Lung (tissue), 12 donors: ENCODE data around the gene AP5M1. TPM values are rescaled to one million over a fixed set of nuclear protein-coding genes. Genes with fewer than 3 reads are reported as not detected.

Experiments used
- ATAC-seq: fragments of 200-7000 bp; cut with Tn5 transposase; one replicate; pipeline ENCODE4 v1.9.1; 2020; ENCODE audit warnings: moderate number of reproducible peaks; ENCODE audit not compliant: insufficient read depth, low FRiP score
- DNase-seq, 3 donors: peaks; one replicate each; pipeline ENCODE4 v3.0.0-alpha.2; 2013 to 2017
- H3K27ac ChIP-seq, 2 donors: one replicate each; pipeline ENCODE4 v1.5.1; 2013; ENCODE audit warnings: mild to moderate bottlenecking in 2 of 2, moderate library complexity in 2 of 2, control low read depth in 1 of 2, inconsistent platforms in 1 of 2, low read depth in 1 of 2, low read length in 1 of 2
- H3K27me3 ChIP-seq, 3 donors: one replicate each; pipeline ENCODE4 v1.5.1; 2013; ENCODE audit warnings: low read length in 2 of 3; ENCODE audit not compliant: control insufficient read depth in 3 of 3, insufficient read depth in 3 of 3
- H3K36me3 ChIP-seq, 4 donors: one replicate each; pipeline ENCODE4 v1.5.1; 2013; ENCODE audit warnings: low read length in 4 of 4, mild to moderate bottlenecking in 1 of 4, moderate library complexity in 1 of 4; ENCODE audit not compliant: control insufficient read depth in 4 of 4, insufficient read depth in 4 of 4
- H3K4me1 ChIP-seq, 5 donors: one replicate each; pipeline ENCODE4 v1.5.1; 2013; ENCODE audit warnings: low read length in 5 of 5, mild to moderate bottlenecking in 2 of 5, moderate library complexity in 1 of 5; ENCODE audit not compliant: control insufficient read depth in 5 of 5, insufficient read depth in 5 of 5
- H3K4me3 ChIP-seq: one replicate; pipeline ENCODE4 v1.5.1; 2013; ENCODE audit warnings: mild to moderate bottlenecking, control low read depth, moderate library complexity
- H3K9ac ChIP-seq, 2 donors: one replicate each; pipeline ENCODE4 v1.5.1; 2013; ENCODE audit warnings: low read length in 2 of 2, control low read depth in 1 of 2; ENCODE audit not compliant: insufficient read depth in 1 of 2
- H3K9me3 ChIP-seq, 4 donors: one replicate each; pipeline ENCODE4 v1.5.1; 2013; ENCODE audit warnings: low read length in 3 of 4, mild to moderate bottlenecking in 1 of 4, moderate library complexity in 1 of 4; ENCODE audit not compliant: control insufficient read depth in 4 of 4, insufficient read depth in 3 of 4
- WGBS, 2 donors: extraction: QIAGEN DNeasy Blood & Tissue Kit; methylation state at CpG; one replicate each; pipeline ENCODE4 v1.1.7; 2013; 5-methylcytosine and 5-hydroxymethylcytosine counted together
- polyA plus RNA-seq, 2 donors: library from polyadenylated mRNA; stranded (reverse); fragments of 200-250 nt; gene quantifications; one replicate each; pipeline ENCODE4 v1.2.1, GENCODE V29; 2013
- total RNA-seq, 2 donors: library from RNA; depleted of rRNA in 1 of 2; stranded (reverse); fragments of >200 nt in 1 of 2; gene quantifications; one replicate each; pipeline ENCODE4 v1.2.1, GENCODE V29; 2014 to 2021
- TF ChIP-seq, protein P1 (sequence below): IDR thresholded peaks from 2 replicates; pipeline ENCODE4 v1.5.1; 2012; ENCODE audit warnings: mild to moderate bottlenecking; ENCODE audit errors: control extremely low read depth, extremely low read depth
- donor health status: control.
- donor health status: control.
- donor health status: Bipolar disorder and iron deficiency.
- donor health status: healthy.
- donor health status: DM: yes; HTN: yes; CAD: no.

AP5M1 gene
- total and polyA plus RNA-seq, 4 donors, result 5.2 to 39.0 (median 23.0) TPM

DNA sequence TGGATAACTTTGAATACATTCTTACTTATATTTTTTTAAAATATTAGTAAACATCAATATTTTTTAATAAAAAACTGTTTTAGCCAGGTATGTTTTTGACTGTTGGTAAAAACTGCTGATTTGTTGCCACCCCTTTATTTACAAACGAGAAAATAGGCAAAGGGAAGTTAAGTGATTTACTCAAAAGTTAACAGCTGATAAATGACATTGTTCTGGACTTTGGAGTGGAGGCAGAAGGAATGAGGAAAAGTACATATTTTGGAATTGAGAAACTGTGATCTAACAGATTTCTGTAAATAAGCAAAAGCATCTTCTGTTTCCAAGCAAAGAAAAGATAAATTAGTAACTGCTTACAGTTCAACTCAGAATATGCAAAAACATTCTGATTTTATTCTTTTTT, 4.5 kb downstream of the AP5M1 start:
- TF ChIP-seq, protein P1, sequence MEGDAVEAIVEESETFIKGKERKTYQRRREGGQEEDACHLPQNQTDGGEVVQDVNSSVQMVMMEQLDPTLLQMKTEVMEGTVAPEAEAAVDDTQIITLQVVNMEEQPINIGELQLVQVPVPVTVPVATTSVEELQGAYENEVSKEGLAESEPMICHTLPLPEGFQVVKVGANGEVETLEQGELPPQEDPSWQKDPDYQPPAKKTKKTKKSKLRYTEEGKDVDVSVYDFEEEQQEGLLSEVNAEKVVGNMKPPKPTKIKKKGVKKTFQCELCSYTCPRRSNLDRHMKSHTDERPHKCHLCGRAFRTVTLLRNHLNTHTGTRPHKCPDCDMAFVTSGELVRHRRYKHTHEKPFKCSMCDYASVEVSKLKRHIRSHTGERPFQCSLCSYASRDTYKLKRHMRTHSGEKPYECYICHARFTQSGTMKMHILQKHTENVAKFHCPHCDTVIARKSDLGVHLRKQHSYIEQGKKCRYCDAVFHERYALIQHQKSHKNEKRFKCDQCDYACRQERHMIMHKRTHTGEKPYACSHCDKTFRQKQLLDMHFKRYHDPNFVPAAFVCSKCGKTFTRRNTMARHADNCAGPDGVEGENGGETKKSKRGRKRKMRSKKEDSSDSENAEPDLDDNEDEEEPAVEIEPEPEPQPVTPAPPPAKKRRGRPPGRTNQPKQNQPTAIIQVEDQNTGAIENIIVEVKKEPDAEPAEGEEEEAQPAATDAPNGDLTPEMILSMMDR, result no peak
- Histone ChIP-seq H3K4me3 (no peak overlapping the region), H3K4me1 (peaks cover 0 to 12% (median 5%) of the 10 kb centered on the region in 5 donors), H3K27ac (no peak overlapping the region), H3K9ac (no peak overlapping the region), H3K9me3 (no peaks in the 10 kb centered on the region), H3K36me3 (peaks cover 2 to 7% (median 5%) of the 10 kb centered on the region in 4 donors), H3K27me3 (no peaks in the 10 kb centered on the region)
- DNase-seq (no peak), ATAC-seq (no peak)
- WGBS, 2 donors, result 83 to 91% methylated on average over 1 of the region's 1 CpG

DNA sequence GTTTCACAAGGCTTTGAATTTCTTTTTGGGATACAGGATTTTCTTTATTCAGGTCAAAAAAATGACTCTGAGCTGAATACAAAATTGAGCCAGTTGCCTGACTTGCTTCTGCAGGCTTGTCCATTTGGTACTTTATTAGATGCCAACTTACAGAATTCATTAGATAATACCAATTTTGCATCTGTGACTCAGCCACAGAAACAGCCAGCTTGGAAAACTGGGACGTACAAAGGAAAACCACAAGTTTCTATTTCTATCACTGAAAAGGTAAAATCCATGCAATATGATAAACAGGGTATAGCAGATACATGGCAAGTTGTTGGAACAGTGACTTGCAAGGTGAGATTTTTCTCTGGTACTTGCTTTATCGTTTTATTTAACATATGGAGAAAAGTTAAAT, 5.8 kb downstream of the AP5M1 start:
- H3K27me3 ChIP-seq, result no peaks in the 10 kb centered on the region
- no peak overlapping the region for H3K4me3 ChIP-seq
- H3K9me3 ChIP-seq, result no peaks in the 10 kb centered on the region
- DNase-seq (no peak), ATAC-seq (no peak)
- H3K4me1 ChIP-seq, result peaks cover 0 to 16% (median 5%) of the 10 kb centered on the region in 5 donors
- H3K36me3 ChIP-seq, result peaks cover 0 to 7% (median 4%) of the 10 kb centered on the region in 4 donors
- WGBS, 2 donors, result 88 to 96% methylated on average over 2 of the region's 2 CpGs
- TF ChIP-seq, protein P1, result no peak
- H3K27ac ChIP-seq, result no peak overlapping the region
- H3K9ac ChIP-seq, result no peak overlapping the region

DNA sequence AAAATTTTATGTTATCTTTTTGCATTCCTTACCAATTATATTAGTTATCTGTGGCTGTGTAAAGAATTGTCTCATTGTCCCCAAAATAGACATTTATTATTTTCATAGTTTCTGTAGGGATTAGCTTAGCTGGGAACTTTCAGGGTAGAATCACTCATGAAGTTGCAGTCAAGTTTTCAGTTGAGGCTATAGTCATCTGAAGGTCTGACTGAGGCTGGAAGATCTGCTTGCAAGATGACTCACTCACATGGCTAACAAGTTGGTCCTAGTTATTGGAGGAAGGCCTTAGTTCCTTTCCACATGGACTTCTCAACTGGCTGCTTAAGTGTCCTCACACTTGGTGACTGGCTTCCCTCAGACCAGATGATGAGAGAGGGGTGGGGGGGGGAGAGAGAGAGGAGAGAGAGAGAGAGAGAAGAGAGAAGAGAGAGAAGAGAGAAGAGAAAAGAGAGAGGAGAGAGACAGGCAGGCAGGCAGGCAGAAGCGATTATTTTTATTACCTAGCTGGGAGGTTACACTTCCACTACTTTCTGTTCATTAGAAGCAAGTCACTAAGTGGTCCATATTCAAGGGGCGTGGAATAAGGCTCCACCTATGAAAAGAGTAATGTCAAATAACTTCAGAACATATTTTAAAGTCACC, 6.4 kb downstream of the AP5M1 start:
- TF ChIP-seq, protein P1, result no peak
- DNase-seq, result no peak
- H3K27ac ChIP-seq, result no peak overlapping the region
- H3K36me3 ChIP-seq, result peaks cover 0 to 7% (median 4%) of the 10 kb centered on the region in 4 donors
- no peaks in the 10 kb centered on the region for H3K9me3 ChIP-seq
- no peak overlapping the region for H3K9ac ChIP-seq
- H3K4me3 ChIP-seq, result no peak overlapping the region
- H3K27me3 ChIP-seq, result no peaks in the 10 kb centered on the region
- ATAC-seq, result no peak
- WGBS, 2 donors, result 96 to 97% methylated on average over 2 of the region's 2 CpGs
- peaks cover 0 to 13% (median 5%) of the 10 kb centered on the region in 5 donors for H3K4me1 ChIP-seq

DNA sequence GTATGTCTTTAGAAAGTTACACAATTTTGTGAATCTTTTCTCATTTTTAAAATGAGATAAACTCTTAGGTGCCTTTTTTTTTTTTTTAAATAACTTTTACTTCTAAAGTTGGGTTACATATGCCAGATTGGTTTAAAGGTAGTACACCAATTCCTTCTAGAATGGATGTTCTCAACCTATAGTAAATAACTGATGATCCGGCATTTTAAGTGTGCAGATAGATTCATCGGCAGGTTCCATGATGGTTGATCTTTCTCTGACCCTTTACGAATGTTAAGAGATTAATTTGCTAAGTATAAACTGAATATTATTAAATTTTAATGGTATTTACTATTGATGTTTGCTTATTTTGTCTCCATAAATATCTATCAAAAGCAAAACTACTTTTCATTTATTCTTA, 8.3 kb downstream of the AP5M1 start:
- Histone ChIP-seq H3K4me1 (peaks cover 0 to 5% (median 0%) of the 10 kb centered on the region in 5 donors), H3K27me3 (no peaks in the 10 kb centered on the region), H3K9ac (no peak overlapping the region), H3K27ac (no peak overlapping the region), H3K36me3 (peaks cover 0 to 11% (median 8%) of the 10 kb centered on the region in 4 donors), H3K9me3 (no peaks in the 10 kb centered on the region), H3K4me3 (no peak overlapping the region)
- WGBS, 2 donors, result 97% methylated on average over 3 of the region's 3 CpGs
- DNase-seq (no peak), ATAC-seq (no peak)
- TF ChIP-seq, protein P1, result no peak
